Activated CD4-positive, alpha-beta T cell treated with anti-CD3 and anti-CD28 coated beads for 48 hours (primary cell): ENCODE data around the gene EDC4.
"Not testable (repeated sequence)": the region's sequence is repeated elsewhere in the genome, so short reads cannot be mapped to it uniquely, and the experiment has no call there.

ENCODE experiments used
- DNase-seq: peaks from one replicate; pipeline ENCODE4 v3.0.0-alpha.2; 2020

EDC4 gene, protein sequence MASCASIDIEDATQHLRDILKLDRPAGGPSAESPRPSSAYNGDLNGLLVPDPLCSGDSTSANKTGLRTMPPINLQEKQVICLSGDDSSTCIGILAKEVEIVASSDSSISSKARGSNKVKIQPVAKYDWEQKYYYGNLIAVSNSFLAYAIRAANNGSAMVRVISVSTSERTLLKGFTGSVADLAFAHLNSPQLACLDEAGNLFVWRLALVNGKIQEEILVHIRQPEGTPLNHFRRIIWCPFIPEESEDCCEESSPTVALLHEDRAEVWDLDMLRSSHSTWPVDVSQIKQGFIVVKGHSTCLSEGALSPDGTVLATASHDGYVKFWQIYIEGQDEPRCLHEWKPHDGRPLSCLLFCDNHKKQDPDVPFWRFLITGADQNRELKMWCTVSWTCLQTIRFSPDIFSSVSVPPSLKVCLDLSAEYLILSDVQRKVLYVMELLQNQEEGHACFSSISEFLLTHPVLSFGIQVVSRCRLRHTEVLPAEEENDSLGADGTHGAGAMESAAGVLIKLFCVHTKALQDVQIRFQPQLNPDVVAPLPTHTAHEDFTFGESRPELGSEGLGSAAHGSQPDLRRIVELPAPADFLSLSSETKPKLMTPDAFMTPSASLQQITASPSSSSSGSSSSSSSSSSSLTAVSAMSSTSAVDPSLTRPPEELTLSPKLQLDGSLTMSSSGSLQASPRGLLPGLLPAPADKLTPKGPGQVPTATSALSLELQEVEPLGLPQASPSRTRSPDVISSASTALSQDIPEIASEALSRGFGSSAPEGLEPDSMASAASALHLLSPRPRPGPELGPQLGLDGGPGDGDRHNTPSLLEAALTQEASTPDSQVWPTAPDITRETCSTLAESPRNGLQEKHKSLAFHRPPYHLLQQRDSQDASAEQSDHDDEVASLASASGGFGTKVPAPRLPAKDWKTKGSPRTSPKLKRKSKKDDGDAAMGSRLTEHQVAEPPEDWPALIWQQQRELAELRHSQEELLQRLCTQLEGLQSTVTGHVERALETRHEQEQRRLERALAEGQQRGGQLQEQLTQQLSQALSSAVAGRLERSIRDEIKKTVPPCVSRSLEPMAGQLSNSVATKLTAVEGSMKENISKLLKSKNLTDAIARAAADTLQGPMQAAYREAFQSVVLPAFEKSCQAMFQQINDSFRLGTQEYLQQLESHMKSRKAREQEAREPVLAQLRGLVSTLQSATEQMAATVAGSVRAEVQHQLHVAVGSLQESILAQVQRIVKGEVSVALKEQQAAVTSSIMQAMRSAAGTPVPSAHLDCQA (N-terminal part only)

DNA sequence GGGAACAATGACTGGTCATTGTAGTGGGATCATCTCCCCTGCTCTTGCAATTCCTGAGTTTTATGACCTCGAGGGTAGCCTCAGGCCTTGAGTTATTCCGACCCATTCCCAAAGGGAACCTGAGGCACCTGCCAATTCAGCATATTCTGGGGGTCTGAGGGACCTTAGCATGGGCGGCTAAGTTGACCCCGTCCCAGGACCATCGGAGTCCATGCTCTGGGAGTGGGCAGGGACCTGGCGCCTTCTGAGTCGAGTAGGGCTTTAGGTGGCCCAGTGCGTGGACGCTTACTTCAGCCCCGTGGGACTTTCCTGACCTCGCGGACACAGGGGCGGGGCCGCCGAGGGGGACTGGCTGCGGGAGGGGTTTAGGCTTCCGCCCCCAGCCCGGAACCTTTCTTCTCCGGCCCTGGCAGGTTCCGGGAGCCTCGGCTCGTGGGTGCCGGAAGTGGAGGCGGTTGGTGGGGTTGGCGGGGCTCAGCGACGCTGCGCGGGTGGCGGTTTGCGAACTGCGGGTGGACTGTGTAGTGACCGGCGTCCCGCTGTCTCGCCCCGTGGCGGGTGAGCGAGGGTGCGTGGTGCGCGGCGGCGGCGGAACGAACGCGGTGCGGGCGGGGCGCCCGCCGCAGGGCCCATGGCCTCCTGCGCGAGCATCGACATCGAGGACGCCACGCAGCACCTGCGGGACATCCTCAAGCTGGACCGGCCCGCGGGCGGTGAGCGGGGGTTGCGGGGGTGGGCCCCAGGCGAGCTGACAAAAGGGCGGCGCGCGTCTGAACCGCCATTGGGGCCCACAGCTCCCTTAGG, at the start of gene EDC4:
EDC4 (plus strand) TSS at position 422 of the 804 bp plus-strand sequence; CDS start at position 632, 210 bp downstream.
- DNase-seq, result peak; percentile 92

DNA sequence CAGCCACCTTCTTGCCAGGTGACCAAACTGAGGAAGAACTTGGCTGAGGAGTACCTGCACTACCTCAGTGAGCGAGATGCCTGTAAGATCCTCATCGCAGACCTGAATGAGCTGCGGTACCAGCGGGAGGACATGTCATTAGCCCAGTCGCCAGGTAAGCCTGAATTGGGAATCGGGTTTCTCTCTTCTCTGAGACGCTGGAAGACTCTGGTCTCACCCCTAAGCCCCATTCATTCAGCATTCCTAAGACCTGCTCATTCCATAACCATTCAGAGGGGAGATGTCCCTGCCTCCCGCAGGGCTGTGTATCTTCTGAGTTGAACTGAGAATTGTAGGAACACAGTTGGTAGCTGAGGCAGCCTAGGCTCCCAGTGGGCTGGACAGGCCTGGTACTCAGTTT, 47.7 kb upstream of the EDC4 start:
- DNase-seq, result no peak

DNA sequence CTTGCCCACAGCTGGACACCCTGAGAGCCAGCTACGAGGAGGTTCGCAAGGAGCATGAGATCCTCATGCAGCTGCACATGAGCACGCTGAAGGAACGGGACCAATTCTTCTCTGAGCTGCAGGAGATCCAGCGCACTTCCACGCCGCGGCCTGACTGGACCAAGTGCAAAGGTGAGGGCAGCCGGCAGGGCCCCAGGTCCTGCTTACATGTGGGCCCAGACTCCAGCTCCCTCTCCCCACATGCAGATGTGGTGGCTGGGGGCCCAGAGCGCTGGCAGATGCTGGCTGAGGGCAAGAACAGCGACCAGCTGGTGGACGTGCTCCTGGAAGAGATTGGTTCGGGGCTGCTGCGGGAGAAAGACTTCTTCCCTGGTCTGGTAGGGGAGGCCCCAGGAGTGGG, 46.9 kb upstream of the EDC4 start:
- no peak for DNase-seq

DNA sequence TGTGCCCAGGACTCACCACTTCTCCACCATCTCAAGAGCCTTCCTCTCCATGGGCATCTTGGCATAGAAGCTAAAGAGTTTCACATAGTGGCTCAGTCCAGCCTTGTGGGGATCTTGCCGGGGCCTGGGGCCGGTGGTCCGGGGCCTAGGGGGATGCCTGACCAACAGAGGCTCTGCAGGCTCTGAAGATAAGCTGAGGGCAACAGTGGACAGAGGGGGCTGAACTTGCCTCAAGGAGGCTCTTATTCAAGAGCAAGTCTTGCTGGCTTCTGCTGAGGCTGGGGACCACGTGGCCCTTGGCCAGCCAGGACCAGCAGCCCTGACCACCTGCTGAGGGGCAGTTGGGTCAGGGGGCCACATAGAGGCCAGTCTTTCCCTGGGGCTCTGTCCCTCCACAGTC, 44.2 kb upstream of the EDC4 start:
- no peak for DNase-seq

DNA sequence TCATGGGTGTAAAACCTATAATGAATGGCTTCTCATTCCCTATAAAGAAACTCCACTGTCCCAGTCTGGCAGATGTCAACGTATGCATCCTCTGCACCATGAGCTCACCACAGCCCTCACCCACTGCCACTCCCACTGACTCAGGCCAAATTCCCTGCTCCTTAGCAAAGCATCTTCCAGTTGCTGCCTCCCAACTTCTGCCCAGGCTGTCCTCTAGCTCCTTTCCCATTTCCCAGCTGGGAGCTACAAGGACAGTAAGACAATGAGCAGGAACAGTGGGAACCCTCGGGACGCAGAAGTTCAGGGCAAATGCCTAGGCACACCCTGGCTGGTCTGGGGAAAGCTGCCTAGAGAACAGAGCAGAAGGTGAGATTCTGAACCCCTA, 39.8 kb upstream of the EDC4 start:
- no peak for DNase-seq

DNA sequence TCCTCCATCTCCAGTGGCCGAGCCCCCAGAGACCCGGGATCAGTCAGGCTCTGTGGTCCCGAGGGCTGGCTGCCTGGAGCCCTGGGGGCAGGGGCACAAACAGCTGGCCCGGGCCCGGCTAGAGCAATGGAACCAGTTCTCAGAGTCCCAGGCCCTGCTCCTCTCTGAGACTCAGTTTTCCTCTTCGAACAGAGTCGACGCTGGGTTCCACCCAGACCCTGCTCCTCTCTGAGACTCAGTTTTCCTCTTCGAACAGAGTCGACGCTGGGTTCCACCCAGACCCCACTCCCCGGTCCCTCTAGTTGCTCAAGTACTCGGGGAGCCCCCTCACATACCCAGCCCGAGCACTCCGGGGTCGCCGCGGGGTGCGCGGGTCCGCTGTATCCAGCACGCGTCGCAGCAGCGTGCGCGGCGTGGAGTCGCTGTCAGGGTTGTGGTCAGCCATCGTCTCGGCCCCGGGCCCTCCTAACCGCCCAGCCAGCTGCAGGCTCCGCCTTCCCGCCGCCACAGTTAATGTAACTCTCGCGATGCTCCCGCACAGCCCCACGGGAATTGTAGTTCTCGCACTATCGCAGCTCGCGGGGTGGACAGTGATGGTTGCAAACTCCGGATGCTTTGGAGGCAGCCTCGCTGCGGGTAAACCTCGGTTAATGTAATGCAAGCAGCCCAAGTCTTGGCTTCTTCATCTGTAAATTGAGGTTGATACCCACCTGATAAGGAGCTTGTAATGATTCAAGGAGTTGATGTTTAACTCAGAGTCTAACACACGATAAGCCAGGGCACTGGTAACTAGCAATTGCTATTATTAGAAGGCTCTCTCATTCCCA, 39.2 kb upstream of the EDC4 start:
- DNase-seq, result peak; percentile 97

DNA sequence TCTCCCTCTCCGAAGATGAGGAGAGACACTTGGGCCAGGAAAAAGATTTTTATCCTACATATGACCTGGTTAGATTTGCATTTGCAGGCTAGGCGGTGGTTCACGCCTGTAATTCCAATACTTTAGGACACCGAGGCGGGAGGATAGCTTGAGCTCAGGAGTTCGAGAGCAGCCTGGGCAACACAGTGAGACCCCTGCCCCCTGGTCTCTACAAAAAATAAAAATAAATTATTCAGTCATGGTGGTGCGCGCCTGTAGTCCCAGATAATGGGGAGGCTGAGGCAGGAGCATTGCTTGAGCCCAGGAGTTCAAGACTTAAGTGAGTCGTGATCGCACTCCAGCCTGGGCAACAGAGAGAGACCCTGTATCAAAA, 38.6 kb upstream of the EDC4 start:
- DNase-seq, result no peak

DNA sequence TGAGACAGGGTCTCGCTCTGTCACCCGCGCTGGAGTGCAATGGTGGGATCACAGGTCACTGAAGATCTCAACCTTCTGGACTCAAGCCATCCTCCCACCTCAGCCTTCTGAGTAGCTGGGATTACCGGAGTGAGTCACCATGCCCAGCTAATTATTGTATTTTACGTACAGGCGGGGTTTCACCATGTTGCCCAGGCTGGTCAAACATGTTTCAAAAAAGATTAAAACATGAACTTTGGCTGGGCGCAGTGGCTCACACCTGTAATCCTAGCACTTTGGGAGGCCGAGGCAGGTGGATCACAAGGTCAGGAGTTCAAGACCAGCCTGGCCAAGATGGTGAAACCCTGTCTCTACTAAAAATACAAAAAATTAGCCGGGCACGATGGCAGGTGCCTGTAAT, 35.7 kb upstream of the EDC4 start:
- not testable (repeated sequence) for DNase-seq

DNA sequence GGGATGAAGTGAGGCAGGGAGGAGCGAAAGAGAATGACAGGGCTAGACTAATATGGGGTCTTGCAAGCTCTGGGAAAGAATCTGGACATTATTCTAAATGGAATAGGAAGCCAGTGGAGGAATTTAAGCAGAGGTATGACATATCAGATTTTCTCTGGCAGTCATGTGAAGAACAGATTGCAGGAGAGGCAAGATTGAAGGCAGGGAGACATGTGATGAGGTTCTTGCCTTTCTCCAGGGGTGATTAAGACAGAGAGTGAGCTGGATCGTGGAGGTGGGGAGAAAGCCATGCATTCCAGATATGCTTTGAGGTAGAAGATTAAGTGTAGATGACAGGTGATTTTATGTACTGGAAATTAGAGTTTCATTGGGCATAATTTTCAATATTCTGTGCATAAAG, 35.0 kb upstream of the EDC4 start:
- no peak for DNase-seq

DNA sequence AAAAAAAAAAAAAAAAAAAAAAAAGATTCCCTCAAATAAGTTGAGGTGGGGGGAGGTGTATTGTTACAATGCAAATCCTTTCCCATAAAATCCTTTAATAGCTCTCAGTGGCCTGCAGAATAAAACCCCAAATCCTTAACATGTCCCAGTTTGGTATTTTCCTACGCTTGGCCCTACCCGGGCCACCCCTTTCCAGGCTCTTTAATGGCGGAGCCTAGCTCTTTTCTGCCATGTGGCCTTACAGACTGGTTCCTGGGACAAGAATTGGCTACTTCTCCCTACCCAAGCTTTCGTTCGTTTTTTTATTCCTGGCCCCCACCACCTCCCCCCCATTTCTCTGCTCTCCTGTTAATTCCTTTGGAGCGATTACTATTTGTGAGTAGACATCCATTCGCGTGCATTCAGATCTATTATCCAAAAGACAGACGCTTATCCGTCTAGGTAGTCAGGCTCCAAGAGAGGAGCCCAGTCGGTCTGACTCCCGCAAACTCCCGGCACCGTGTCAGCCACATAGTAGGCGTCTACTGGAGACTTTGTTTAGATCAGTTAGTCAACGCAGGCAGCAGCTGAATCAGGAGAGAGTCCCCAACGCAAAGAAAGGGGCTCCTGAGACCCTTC, 31.5 kb upstream of the EDC4 start:
- DNase-seq, result no peak

DNA sequence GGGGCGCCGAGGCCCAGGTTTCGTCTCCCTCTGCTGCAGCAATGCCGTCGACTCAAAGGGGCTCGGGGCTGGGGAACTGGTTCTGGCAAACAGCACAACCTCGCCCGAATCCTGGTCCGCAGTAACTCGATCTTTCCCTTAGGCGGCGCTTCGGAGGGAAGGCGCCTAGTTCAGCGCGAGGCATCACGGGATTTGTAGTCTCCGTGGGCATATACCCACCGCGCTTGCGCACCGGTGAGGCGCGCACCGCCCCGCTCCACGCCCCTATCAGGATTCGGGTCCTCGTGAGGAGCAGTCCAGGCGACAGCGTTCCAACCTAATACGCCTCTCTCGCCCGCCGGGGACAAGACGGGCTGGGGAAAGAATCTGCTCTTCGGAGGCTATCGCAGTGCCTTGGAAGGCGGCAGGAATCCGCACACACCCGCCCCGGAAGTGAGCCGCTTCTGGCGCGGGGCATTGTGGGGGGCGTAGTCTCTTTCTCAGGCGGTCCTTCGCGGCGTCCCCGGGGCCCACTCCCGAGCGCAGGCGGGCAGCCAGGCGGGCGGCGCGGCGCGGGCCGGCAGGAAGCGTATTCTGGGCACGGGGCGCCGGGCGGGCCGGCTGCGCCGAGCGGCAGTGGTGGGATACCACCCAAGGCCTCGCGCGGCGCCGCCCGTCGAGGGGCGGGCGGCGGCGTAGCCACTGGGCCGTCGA, 30.9 kb upstream of the EDC4 start, which contains the start of gene THAP11:
THAP11 (plus strand) TSS at position 505 of the 693 bp plus-strand sequence. CDS start 235 bp downstream, outside the sequence.
- DNase-seq, result peak; percentile 97

DNA sequence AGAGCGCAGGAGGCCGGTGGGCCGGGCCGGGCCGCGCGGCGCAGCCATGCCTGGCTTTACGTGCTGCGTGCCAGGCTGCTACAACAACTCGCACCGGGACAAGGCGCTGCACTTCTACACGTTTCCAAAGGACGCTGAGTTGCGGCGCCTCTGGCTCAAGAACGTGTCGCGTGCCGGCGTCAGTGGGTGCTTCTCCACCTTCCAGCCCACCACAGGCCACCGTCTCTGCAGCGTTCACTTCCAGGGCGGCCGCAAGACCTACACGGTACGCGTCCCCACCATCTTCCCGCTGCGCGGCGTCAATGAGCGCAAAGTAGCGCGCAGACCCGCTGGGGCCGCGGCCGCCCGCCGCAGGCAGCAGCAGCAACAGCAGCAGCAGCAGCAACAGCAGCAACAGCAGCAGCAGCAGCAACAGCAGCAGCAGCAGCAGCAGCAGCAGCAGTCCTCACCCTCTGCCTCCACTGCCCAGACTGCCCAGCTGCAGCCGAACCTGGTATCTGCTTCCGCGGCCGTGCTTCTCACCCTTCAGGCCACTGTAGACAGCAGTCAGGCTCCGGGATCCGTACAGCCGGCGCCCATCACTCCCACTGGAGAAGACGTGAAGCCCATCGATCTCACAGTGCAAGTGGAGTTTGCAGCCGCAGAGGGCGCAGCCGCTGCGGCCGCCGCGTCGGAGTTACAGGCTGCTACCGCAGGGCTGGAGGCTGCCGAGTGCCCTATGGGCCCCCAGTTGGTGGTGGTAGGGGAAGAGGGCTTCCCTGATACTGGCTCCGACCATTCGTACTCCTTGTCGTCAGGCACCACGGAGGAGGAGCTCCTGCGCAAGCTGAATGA, 30.1 kb upstream of the EDC4 start:
- DNase-seq, result peak; percentile 75

DNA sequence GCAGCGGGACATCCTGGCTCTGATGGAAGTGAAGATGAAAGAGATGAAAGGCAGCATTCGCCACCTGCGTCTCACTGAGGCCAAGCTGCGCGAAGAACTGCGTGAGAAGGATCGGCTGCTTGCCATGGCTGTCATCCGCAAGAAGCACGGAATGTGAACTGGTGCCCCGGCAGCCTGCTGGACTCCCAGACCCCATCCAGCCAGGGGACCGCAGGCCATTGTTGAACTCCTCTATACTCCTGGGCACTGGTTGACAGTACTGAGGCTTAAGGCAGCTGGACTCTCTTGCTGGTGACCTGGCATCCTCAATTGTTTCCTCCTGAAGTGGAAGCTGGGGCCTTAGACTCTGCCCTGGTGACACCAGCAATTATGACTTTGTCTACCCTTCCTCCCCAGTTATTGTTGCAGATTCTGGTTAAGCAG, 29.5 kb upstream of the EDC4 start:
- no peak for DNase-seq

DNA sequence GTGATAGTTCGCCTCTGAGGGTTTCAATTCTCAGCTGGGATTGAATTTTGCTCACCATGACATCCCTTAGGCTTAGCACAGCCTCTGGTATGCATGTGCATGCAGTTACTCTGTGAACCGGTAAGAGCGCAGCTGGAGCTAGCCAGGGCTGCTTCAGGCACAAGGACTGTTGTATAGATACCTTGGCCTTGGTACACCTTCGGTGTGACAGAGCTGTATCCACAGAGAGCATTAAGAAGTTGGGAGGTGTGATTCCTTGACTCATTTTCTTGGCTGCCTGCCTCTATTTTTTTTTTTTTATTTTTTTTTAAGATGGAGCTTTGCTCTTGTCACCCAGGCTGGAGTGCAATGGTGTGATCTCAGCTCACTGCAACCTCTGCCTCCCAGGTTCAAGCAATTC, 28.4 kb upstream of the EDC4 start:
- DNase-seq, result no peak

DNA sequence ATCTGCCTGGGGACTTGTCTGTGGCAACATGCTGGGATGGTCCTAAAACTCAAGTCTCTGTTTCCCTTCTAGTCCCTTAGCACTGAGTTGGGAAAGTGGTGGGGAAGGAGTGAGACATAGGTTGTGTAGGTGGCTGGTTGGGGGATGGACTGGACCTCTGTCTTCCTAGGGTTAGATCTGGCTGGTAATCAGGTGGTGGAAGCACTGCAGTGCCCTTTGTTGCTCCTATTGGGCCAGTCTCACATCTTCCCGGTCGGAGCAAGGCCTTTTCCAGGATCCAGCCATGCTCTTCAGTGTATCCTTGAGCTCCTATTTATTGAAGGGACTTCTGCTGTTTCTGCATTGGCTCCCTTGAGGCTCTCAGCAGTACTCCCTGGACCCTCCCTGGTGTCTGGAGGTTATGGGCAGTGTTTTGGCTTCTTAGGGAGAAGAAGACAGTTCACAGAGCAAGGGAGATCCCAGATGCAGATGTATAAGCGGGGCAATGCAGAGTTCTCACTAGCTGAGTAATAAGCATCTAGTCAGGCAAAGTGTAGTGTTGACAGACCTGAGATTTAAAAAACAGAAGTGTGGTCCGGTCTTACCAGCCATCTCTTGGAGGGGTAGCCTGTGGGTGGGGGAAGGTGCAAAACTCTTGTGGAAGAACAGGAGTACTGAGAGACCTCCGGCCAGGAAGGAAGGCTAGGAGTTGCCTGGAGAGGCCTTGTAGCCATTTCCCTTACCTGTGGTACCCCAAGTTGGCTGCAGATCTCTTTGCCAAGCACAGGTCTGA, 27.4 kb upstream of the EDC4 start:
- DNase-seq, result no peak

DNA sequence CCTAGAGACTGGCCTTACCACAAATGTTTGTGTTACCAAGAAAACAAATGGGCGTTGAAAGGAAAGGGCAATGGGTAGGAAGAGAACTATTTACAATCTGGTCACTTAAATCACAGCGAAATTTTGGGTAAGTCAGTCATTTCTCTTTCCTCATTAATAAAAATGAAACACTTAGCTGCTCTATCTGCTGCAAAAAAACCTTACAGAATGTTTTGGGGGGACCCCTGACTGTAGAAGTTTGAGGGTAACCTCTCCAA, 26.9 kb upstream of the EDC4 start:
- no peak for DNase-seq

DNA sequence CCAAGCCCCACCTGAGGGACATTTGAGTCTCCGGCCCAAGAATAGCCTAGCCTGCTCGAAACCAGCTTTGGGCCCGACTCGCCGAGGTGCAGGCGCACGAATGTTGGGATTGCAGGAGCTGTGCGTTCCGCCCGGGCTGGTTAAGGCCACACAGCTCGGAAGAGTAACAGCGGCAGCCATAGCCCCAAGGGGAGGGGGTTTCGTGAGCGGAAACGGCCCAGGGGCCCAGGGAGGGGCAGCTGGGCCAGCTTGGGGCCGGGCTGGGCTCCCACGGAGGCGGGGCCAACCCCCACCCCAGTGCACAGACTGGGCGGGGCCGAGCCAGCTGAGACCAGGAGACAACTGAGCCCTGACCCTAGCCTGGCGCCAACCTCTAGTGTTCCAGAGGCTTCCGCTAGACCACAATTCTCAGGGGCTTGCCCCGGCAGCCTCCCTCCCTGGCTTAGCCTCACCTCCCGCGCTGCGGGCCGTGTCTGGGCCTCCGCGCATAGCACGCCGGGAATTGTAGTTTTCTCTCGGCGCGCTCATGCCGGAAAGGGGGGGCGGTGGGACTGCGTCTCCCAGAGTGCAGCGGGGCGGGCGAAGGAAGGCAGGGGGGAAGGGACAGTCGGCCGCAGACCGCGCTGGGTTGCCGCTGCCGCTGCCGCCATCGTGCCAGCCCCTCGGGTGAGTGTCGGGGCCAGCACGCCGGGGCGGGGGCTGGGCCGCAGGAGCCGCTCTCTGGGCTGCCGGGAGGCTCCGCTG, 26.4 kb upstream of the EDC4 start, which contains the start of gene NUTF2:
NUTF2 (plus strand) TSS at position 614 of the 744 bp plus-strand sequence. CDS start 18,198 bp downstream, outside the sequence.
- peak; percentile 98 for DNase-seq
